ENCODE results near the gene TCF7L2. TPM values are rescaled to one million over a fixed set of nuclear protein-coding genes. Genes with fewer than 3 reads are reported as not detected.

TCF7L2 gene
- total RNA-seq, 1 experiment from 2014 or later, result 45.2 TPM

DNA sequence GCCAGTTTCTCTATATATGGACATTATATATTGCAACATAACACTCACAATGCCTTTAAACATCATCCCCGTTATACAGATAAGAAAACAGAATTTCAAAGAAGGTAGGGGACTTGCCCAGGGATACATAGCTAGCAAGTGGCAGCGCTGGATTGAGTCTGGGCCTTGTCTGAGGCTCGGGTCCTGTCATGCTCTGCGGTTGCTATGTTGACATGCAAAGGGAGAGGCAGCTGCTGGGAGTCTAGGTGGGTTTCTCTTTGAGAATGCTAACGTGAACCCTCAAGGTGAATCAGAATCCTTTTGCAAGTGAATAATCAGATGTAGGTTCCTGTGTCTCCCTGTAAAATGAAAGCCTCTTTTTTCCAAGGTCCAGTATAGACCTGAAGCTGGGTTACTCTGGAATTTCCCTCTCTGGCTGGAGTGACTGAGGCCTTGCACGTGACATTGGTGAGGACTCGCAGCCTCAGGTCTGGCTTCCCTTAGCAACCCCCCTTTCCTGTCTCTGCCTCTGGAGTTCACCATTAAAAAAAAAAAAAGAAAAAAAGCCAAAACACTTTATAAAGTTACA, 38.9 kb downstream of the TCF7L2 start:
- Histone ChIP-seq H3K27me3 (ENCODE audit: control insufficient read depth, insufficient read depth, low read length) (no peaks in the 10 kb centered on the region), H3K9me3 (ENCODE audit: control insufficient read depth, insufficient read depth, low read depth, low read length) (no peaks in the 10 kb centered on the region), H3K4me1 (ENCODE audit: control insufficient read depth, insufficient read depth, low read length) (peaks cover 69% of the 10 kb centered on the region), H3K27ac (ENCODE audit: low read length) (peak overlapping the region; percentile 55; the same call in 1 of the 2 replicates), H3K4me3 (ENCODE audit: low read depth in 2 of 2, low read length in 2 of 2) (no peak overlapping the region), H3K36me3 (ENCODE audit: control insufficient read depth, insufficient read depth, low read length) (no peaks in the 10 kb centered on the region)
- DNase-seq (ENCODE audit: low read depth, low spot score) (no peak), ATAC-seq (no peak)
- ChIA-PET POLR2A (no interaction called here), CTCF (no interaction called here)
- in situ Hi-C loops (cut with HindIII; ENCODE audit: low pct_unique_long_range_greater_than_20kb, low sequenced_read_pairs) (no loop called here), intact Hi-C loops (cut with micrococcal nuclease; ENCODE audit: unreplicated experiment) (no loop called here)
- no TSS peak for BruUV-seq (replicated peaks)
- TF ChIP-seq TCF7L2 (IDR thresholded peaks at IDR 0.05; ENCODE audit: low read depth, low read length) (no peak), POLR2AphosphoS5 (IDR thresholded peaks at IDR 0.05; ENCODE audit: low read depth, low read length) (no peak), SIN3A (IDR thresholded peaks at IDR 0.05; ENCODE audit: borderline replicate concordance, insufficient read depth, low read depth, low read length) (no peak)
- TF ChIP-seq, protein P1, sequence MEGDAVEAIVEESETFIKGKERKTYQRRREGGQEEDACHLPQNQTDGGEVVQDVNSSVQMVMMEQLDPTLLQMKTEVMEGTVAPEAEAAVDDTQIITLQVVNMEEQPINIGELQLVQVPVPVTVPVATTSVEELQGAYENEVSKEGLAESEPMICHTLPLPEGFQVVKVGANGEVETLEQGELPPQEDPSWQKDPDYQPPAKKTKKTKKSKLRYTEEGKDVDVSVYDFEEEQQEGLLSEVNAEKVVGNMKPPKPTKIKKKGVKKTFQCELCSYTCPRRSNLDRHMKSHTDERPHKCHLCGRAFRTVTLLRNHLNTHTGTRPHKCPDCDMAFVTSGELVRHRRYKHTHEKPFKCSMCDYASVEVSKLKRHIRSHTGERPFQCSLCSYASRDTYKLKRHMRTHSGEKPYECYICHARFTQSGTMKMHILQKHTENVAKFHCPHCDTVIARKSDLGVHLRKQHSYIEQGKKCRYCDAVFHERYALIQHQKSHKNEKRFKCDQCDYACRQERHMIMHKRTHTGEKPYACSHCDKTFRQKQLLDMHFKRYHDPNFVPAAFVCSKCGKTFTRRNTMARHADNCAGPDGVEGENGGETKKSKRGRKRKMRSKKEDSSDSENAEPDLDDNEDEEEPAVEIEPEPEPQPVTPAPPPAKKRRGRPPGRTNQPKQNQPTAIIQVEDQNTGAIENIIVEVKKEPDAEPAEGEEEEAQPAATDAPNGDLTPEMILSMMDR (IDR thresholded peaks at IDR 0.05), result no peak
- TF ChIP-seq, protein P2, sequence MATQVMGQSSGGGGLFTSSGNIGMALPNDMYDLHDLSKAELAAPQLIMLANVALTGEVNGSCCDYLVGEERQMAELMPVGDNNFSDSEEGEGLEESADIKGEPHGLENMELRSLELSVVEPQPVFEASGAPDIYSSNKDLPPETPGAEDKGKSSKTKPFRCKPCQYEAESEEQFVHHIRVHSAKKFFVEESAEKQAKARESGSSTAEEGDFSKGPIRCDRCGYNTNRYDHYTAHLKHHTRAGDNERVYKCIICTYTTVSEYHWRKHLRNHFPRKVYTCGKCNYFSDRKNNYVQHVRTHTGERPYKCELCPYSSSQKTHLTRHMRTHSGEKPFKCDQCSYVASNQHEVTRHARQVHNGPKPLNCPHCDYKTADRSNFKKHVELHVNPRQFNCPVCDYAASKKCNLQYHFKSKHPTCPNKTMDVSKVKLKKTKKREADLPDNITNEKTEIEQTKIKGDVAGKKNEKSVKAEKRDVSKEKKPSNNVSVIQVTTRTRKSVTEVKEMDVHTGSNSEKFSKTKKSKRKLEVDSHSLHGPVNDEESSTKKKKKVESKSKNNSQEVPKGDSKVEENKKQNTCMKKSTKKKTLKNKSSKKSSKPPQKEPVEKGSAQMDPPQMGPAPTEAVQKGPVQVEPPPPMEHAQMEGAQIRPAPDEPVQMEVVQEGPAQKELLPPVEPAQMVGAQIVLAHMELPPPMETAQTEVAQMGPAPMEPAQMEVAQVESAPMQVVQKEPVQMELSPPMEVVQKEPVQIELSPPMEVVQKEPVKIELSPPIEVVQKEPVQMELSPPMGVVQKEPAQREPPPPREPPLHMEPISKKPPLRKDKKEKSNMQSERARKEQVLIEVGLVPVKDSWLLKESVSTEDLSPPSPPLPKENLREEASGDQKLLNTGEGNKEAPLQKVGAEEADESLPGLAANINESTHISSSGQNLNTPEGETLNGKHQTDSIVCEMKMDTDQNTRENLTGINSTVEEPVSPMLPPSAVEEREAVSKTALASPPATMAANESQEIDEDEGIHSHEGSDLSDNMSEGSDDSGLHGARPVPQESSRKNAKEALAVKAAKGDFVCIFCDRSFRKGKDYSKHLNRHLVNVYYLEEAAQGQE (IDR thresholded peaks at IDR 0.05; ENCODE audit: insufficient read depth in 1 of 2, low read depth in 2 of 2, low read length in 1 of 2), result no peak

DNA sequence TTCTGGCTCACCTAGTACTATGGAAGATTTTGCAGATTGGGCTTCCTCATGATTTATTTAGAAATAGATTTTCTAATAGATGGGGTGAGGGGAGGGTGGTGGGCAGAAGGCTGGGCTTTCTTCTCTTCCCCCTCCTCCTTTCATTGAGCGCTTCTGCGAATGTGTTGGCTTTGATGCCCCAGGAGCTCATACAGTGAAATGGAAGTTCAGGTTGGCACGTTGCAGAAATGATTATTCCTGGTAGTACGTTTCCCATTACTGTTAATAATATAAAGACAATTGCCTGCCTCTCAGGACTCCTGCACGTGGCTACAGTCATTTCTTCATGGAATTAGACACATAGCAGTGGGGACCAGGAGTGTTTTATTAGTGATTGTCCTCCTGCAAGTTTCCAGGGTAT, 39.8 kb downstream of the TCF7L2 start:
- in situ Hi-C loops (cut with HindIII; ENCODE audit: low pct_unique_long_range_greater_than_20kb, low sequenced_read_pairs), result no loop called here
- ChIA-PET CTCF (no interaction called here), POLR2A (no interaction called here)
- Histone ChIP-seq H3K36me3 (ENCODE audit: control insufficient read depth, insufficient read depth, low read length) (no peaks in the 10 kb centered on the region), H3K9me3 (ENCODE audit: control insufficient read depth, insufficient read depth, low read depth, low read length) (no peaks in the 10 kb centered on the region), H3K4me1 (ENCODE audit: control insufficient read depth, insufficient read depth, low read length) (peaks cover 60% of the 10 kb centered on the region), H3K27me3 (ENCODE audit: control insufficient read depth, insufficient read depth, low read length) (no peaks in the 10 kb centered on the region), H3K4me3 (ENCODE audit: low read depth in 2 of 2, low read length in 2 of 2) (no peak overlapping the region), H3K27ac (ENCODE audit: low read length) (0 out of 2 replicates have a peak overlapping the region, but pooled peaks have one; percentile 8)
- no TSS peak for BruUV-seq (replicated peaks)
- DNase-seq (ENCODE audit: low read depth, low spot score) (no peak), ATAC-seq (no peak)
- TF ChIP-seq SIN3A (IDR thresholded peaks at IDR 0.05; ENCODE audit: borderline replicate concordance, insufficient read depth, low read depth, low read length), result no peak
- intact Hi-C loops (cut with micrococcal nuclease; ENCODE audit: unreplicated experiment), result no loop called here

DNA sequence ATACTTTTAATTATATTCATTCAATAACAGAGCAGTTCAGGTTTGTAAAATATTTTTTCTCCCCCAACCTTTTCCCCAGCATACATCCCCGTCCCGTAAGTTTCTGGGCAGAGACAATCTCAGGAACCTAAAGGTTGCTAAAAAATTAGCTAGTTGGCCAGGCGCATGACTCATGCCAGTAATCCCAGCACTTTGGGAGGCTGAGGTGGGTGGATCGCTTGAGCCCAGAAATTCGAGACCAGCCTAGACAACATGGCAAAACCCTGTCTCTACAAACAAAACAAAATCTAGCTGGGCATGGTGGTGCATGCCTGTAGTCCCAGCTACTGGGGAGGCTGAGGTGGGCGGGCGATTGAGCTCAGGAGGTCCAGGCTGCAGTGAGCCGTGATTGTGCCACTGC, 40.2 kb downstream of the TCF7L2 start:
- TF ChIP-seq, protein P1 (IDR thresholded peaks at IDR 0.05), result no peak
- no peak for TF ChIP-seq TCF7L2 (IDR thresholded peaks at IDR 0.05; ENCODE audit: low read depth, low read length)
- TF ChIP-seq, protein P2 (IDR thresholded peaks at IDR 0.05; ENCODE audit: insufficient read depth in 1 of 2, low read depth in 2 of 2, low read length in 1 of 2), result no peak
- no peak for TF ChIP-seq SIN3A (IDR thresholded peaks at IDR 0.05; ENCODE audit: borderline replicate concordance, insufficient read depth, low read depth, low read length)
- TF ChIP-seq POLR2AphosphoS5 (IDR thresholded peaks at IDR 0.05; ENCODE audit: low read depth, low read length), result no peak
- POLR2A ChIA-PET, result no interaction called here
- no peaks in the 10 kb centered on the region for H3K9me3 ChIP-seq (ENCODE audit: control insufficient read depth, insufficient read depth, low read depth, low read length)
- in situ Hi-C loops (cut with HindIII; ENCODE audit: low pct_unique_long_range_greater_than_20kb, low sequenced_read_pairs) (no loop called here), intact Hi-C loops (cut with micrococcal nuclease; ENCODE audit: unreplicated experiment) (no loop called here)
- no peak overlapping the region for H3K27ac ChIP-seq (ENCODE audit: low read length)
- ATAC-seq (no peak), DNase-seq (ENCODE audit: low read depth, low spot score) (no peak)
- CTCF ChIA-PET, result no interaction called here
- no peaks in the 10 kb centered on the region for H3K36me3 ChIP-seq (ENCODE audit: control insufficient read depth, insufficient read depth, low read length)
- H3K27me3 ChIP-seq (ENCODE audit: control insufficient read depth, insufficient read depth, low read length), result no peaks in the 10 kb centered on the region
- no TSS peak for BruUV-seq (replicated peaks)
- no peak overlapping the region for H3K4me3 ChIP-seq (ENCODE audit: low read depth in 2 of 2, low read length in 2 of 2)
- peaks cover 60% of the 10 kb centered on the region for H3K4me1 ChIP-seq (ENCODE audit: control insufficient read depth, insufficient read depth, low read length)
